Nephron (organoid): ENCODE results near the gene NMB.

Source experiments
- H3K27ac Mint-ChIP-seq, 3 experiments: 2 replicates each; pipeline ENCODE4 v1.8.0; 2020; ENCODE audit warnings: mixed read lengths in 3 of 3, mild to moderate bottlenecking in 2 of 3, moderate library complexity in 1 of 3
- H3K27me3 Mint-ChIP-seq: 2 replicates; pipeline ENCODE4 v1.8.0; 2021; ENCODE audit warnings: low read depth, mild to moderate bottlenecking, moderate library complexity, mixed read lengths
- H3K36me3 Mint-ChIP-seq: 2 replicates; pipeline ENCODE4 v1.8.0; 2020; ENCODE audit warnings: low read depth, mixed read lengths
- H3K4me1 Mint-ChIP-seq: 2 replicates; pipeline ENCODE4 v1.8.0; 2020; ENCODE audit warnings: mixed read lengths
- H3K4me3 Mint-ChIP-seq, 3 experiments: 2 replicates each; pipeline ENCODE4 v1.8.0; 2020; ENCODE audit warnings: mild to moderate bottlenecking in 3 of 3, mixed read lengths in 3 of 3, moderate library complexity in 2 of 3
- H3K9me3 Mint-ChIP-seq: 2 replicates; pipeline ENCODE4 v1.8.0; 2020; ENCODE audit warnings: mixed read lengths
- TF ChIP-seq, protein P1 (sequence below), 3 experiments: fragments of 200-600 bp; sonication (generic); IDR thresholded peaks; one replicate each; pipeline ENCODE4 v1.5.0; 2021; ENCODE audit warnings: antibody characterized with exemption in 3 of 3; ENCODE audit not compliant: unreplicated experiment in 3 of 3

NMB gene

DNA sequence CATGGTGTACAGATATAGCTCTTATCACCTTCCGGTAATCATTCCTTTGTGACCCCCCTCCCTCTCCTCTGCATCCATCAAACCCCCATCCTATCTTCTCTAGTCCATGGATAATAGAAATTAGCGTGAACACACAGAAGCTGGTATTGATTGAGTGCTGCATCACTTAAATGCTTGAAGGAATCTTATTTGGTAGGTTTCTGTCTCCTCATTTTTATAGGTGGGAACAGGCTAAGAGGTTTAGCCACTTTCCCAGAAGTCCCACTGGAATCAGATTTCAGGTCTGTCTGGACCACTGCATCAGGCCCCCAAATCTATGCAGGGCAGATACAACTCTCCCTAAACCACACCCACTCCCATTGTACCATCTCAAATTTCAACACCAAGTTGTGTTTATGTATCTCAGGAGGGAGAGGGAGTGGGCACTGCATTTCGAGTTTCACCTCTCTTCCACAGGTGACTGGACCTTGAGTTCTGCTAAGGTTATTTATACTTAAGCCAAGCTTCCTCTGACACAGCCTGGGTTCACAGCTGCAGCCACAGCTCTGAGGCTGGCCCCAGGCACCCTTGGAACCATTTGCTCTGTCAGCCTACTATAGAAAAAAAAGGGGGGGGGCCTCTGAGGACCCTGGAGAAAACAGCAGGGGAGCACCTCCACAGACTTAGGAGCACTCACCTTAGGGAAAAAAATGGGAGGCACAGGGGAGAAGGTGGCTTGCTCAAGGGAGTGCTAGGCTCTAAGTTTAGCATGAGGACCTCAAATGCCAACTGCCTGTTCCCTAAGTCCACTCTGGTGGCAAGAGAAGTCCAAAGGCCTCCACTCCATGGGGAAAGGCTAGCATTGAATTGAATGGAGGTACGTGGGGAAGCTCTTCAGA lies 2.1 kb upstream of the NMB start:
- TF ChIP-seq, protein P1, sequence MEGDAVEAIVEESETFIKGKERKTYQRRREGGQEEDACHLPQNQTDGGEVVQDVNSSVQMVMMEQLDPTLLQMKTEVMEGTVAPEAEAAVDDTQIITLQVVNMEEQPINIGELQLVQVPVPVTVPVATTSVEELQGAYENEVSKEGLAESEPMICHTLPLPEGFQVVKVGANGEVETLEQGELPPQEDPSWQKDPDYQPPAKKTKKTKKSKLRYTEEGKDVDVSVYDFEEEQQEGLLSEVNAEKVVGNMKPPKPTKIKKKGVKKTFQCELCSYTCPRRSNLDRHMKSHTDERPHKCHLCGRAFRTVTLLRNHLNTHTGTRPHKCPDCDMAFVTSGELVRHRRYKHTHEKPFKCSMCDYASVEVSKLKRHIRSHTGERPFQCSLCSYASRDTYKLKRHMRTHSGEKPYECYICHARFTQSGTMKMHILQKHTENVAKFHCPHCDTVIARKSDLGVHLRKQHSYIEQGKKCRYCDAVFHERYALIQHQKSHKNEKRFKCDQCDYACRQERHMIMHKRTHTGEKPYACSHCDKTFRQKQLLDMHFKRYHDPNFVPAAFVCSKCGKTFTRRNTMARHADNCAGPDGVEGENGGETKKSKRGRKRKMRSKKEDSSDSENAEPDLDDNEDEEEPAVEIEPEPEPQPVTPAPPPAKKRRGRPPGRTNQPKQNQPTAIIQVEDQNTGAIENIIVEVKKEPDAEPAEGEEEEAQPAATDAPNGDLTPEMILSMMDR (IDR thresholded peaks at IDR 0.05; ENCODE audit: unreplicated experiment in 3 of 3) = no peak
- Mint-ChIP-seq H3K27me3 (no peaks in the 10 kb centered on the region), H3K36me3 (peaks cover 17% of the 10 kb centered on the region), H3K4me3 (peak overlapping the region; percentile 24 to 69 (median 47)), H3K9me3 (no peaks in the 10 kb centered on the region), H3K27ac (peak overlapping the region in 1 of 3 experiments; percentile 21), H3K4me1 (peaks cover 13% of the 10 kb centered on the region)

DNA sequence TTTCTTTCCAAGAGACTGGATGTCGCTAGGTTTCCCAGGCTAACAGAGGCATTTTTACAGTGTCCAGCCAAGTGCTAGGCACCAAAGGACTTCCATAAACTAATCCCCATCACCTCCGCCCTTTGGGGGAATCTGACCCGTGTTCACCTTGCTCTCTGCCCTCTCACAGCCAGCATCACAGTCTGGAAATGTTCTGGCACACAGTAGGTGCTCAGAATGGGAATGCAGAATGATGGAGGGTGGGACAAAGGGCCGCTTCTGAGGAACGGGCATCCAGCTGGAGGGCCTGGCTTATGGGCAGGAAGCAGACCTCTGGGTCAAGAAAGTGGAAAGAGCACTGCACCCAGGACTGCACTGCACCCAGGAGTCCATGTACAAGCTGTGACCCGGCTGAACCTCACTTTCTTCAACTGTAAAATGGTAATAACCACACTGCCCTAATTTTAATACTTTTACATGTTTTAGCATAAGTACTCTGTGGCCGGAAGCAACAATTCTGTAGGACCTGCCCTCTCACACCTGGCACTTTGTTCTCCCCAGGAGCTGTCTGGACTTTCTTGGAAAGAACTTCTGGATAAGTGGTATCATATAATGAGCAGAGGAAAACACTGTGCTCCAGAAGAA lies 901 bp upstream of the NMB start:
- H3K27ac Mint-ChIP-seq = peak overlapping the region in 1 of 3 experiments; percentile 46

DNA sequence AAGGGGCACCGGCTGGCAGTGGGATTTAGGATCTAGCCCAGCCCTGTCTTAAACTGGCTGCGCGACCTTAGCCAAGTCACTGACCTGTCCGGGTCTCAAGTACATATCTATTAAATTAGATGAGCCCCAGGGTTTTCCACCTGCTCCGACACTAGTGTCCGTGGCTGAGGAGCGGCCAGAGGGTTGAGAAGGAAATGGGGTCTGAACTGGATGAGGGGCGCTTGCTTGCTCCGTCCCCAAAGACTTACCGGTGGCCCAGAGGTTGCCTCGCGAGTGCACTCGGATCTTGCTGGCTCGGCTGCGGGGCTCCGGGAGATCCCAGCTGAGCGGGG lies 285 bp downstream of the NMB start:
- Mint-ChIP-seq H3K27ac (no peak overlapping the region), H3K36me3 (peaks cover 7% of the 10 kb centered on the region), H3K4me1 (peaks cover 24% of the 10 kb centered on the region), H3K4me3 (peak overlapping the region; percentile 80 to 84 (median 83)), H3K27me3 (no peaks in the 10 kb centered on the region), H3K9me3 (no peaks in the 10 kb centered on the region)
- TF ChIP-seq, protein P1 (IDR thresholded peaks at IDR 0.05; ENCODE audit: unreplicated experiment in 3 of 3) = no peak

More for the DNA sequence above, 901 bp upstream of the NMB start:
- TF ChIP-seq, protein P1 (IDR thresholded peaks at IDR 0.05; ENCODE audit: unreplicated experiment in 3 of 3) = no peak
- H3K9me3 Mint-ChIP-seq = no peaks in the 10 kb centered on the region
- H3K4me3 Mint-ChIP-seq = peak overlapping the region; percentile 69 to 83 (median 76)
- peaks cover 4% of the 10 kb centered on the region for H3K36me3 Mint-ChIP-seq
- peaks cover 20% of the 10 kb centered on the region for H3K4me1 Mint-ChIP-seq
- no peaks in the 10 kb centered on the region for H3K27me3 Mint-ChIP-seq

DNA sequence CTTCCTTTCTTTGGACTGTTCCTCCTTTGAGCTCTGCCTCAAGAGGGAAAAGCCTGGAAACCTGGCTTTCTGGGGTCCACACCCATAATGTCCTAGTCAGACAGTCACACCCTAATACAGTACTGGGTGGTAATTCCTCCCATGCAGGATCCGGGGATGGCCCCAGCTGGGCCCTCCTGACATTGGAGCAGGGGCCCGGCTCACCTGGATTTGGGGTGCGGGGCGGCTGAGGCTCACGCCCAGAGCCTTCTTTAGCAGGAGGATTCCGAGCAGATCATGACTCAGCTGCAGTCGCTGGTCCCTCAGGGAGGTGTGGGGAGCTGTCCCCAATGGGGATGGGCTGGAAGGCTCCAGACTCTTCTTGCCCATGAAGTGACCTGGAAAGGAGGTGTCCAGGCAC lies 1.0 kb downstream of the NMB start:
- Mint-ChIP-seq H3K27me3 (no peaks in the 10 kb centered on the region), H3K27ac (no peak overlapping the region), H3K4me3 (peak overlapping the region; percentile 80 to 84 (median 83)), H3K4me1 (peaks cover 30% of the 10 kb centered on the region), H3K36me3 (peaks cover 9% of the 10 kb centered on the region), H3K9me3 (no peaks in the 10 kb centered on the region)
- TF ChIP-seq, protein P1 (IDR thresholded peaks at IDR 0.05; ENCODE audit: unreplicated experiment in 3 of 3) = no peak

DNA sequence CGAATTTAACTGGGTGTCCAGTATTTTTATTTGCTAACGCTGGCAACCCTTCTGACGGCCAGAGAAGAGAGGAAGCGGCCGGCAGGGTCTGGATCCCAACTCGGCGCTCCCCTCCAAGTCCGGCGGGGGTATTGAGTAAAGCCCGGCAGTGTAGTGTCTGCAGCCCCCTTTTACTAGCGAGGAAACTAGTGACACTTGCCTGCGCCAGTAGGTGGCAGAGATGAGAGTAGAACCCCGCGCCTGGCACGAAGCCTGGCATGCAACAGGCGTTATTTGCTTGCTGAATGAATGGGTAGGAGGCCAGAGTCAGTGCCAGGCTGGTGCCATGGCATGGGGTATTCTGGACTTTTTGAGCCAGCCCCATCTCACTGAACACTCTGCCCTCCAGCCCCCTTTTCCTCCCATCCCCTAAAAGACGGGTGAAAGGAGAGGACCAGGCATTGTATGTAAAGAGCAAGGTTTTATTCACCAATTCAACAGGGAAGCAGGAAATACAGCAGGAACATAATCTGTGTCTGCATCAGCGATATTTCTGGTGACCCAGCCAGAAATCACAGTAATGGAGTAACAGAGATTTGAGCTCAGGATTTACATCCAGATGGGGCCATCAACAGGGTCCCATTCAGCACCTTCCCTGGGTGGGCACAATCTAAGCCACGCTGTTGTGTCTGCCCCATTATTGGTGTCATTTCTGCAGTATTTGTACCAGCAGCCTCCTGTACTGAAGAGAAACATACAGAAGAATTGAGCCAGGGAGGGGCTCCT lies 3.1 kb downstream of the NMB start:
- peak overlapping the region; percentile 97 to 98 (median 98) for H3K4me3 Mint-ChIP-seq

More for the DNA sequence above, 3.1 kb downstream of the NMB start:
- H3K9me3 Mint-ChIP-seq = no peaks in the 10 kb centered on the region
- peak overlapping the region; percentile 96 to 99 (median 99) for H3K27ac Mint-ChIP-seq
- TF ChIP-seq, protein P1 (IDR thresholded peaks at IDR 0.05; ENCODE audit: unreplicated experiment in 3 of 3) = peak; percentile 59 to 64 (median 63)
- peaks cover 30% of the 10 kb centered on the region for H3K4me1 Mint-ChIP-seq
- no peaks in the 10 kb centered on the region for H3K27me3 Mint-ChIP-seq
- peaks cover 16% of the 10 kb centered on the region for H3K36me3 Mint-ChIP-seq
